DND-41 (cell line): ENCODE data around the gene BMP7.

ENCODE experiments used
- ATAC-seq: fragments of 200-7000 bp; cut with Tn5 transposase; 3 replicates; pipeline ENCODE4 v1.9.1; 2021; ENCODE audit warnings: low read depth; ENCODE audit not compliant: insufficient read depth
- DNase-seq: peaks from one replicate; pipeline ENCODE4 v3.0.0-alpha.2; 2020
- H2AFZ ChIP-seq: 2 replicates; pipeline ENCODE4 v1.6.0; 2012; ENCODE audit warnings: low read depth, low read length
- H3K27ac ChIP-seq: 2 replicates; pipeline ENCODE4 v1.5.1; 2012; ENCODE audit warnings: low read length, inconsistent platforms
- H3K27me3 ChIP-seq: fragments of 200-600 bp; sonication (generic); 2 replicates; pipeline ENCODE4 v1.6.0; 2012; ENCODE audit warnings: low read length, mild to moderate bottlenecking, inconsistent platforms; ENCODE audit not compliant: insufficient read depth, poor library complexity
- H3K36me3 ChIP-seq: 2 replicates; pipeline ENCODE4 v1.5.1; 2012; ENCODE audit warnings: low read length, inconsistent platforms; ENCODE audit not compliant: insufficient read depth
- H3K4me1 ChIP-seq: 2 replicates; pipeline ENCODE4 v1.5.1; 2012; ENCODE audit warnings: mild to moderate bottlenecking, low read length; ENCODE audit not compliant: insufficient read depth
- H3K4me2 ChIP-seq: 2 replicates; pipeline ENCODE4 v1.6.0; 2012; ENCODE audit warnings: mild to moderate bottlenecking, moderate library complexity, low read length, inconsistent platforms; ENCODE audit not compliant: insufficient read depth
- H3K4me3 ChIP-seq, 2 experiments: fragments of 200-600 bp in 1 of 2; shearing (Covaris generic) in 1 of 2; 2 replicates each; pipeline ENCODE4 v1.5.1; 2012 to 2016; ENCODE audit warnings: inconsistent platforms in 2 of 2, low read length in 2 of 2, mild to moderate bottlenecking in 2 of 2, low read depth in 1 of 2, moderate library complexity in 1 of 2
- H3K79me2 ChIP-seq: 2 replicates; pipeline ENCODE4 v1.6.0; 2012; ENCODE audit warnings: low read length, inconsistent platforms; ENCODE audit not compliant: insufficient read depth
- H3K9ac ChIP-seq: 2 replicates; pipeline ENCODE4 v1.6.0; 2012; ENCODE audit warnings: low read depth, mild to moderate bottlenecking, inconsistent platforms, low read length, moderate library complexity
- H3K9me3 ChIP-seq: 2 replicates; pipeline ENCODE4 v1.5.1; 2012; ENCODE audit warnings: low read length, moderate library complexity, mild to moderate bottlenecking, inconsistent platforms; ENCODE audit not compliant: insufficient read depth, severe bottlenecking
- H4K20me1 ChIP-seq: 2 replicates; pipeline ENCODE4 v1.6.0; 2012; ENCODE audit warnings: low read length; ENCODE audit not compliant: insufficient read depth
- EZH2 ChIP-seq: IDR thresholded peaks from 3 replicates; pipeline ENCODE4 v1.6.1; 2012; ENCODE audit warnings: borderline replicate concordance, low read depth, mild to moderate bottlenecking, moderate library complexity, low read length, inconsistent platforms; ENCODE audit not compliant: severe bottlenecking
- TF ChIP-seq, protein P1 (sequence below): IDR thresholded peaks from 2 replicates; pipeline ENCODE4 v1.5.1; 2012; ENCODE audit warnings: borderline replicate concordance, low read length, moderate library complexity, mild to moderate bottlenecking; ENCODE audit not compliant: poor library complexity, severe bottlenecking; ENCODE audit errors: extremely low read depth

BMP7 gene

GRCh38 chr20:57249772-57250171, 16.7 kb downstream of the BMP7 start:
- Histone ChIP-seq H4K20me1 (no peaks in the 10 kb centered on the region), H3K4me1 (peaks cover 47% of the 10 kb centered on the region), H3K4me2 (peak overlapping the region; percentile 96), H3K27ac (peak overlapping the region; percentile 60), H3K36me3 (no peaks in the 10 kb centered on the region), H3K27me3 (no peaks in the 10 kb centered on the region), H3K9me3 (no peaks in the 10 kb centered on the region), H3K4me3 (peak overlapping the region in 1 of 2 experiments; percentile 23; a peak in 1 of 4 replicates), H3K9ac (no peak overlapping the region), H3K79me2 (no peaks in the 10 kb centered on the region), H2AFZ (peak overlapping the region; percentile 29; the same call in 1 of the 2 replicates)
- ATAC-seq (no peak), DNase-seq (no peak)
- TF ChIP-seq, protein P1, sequence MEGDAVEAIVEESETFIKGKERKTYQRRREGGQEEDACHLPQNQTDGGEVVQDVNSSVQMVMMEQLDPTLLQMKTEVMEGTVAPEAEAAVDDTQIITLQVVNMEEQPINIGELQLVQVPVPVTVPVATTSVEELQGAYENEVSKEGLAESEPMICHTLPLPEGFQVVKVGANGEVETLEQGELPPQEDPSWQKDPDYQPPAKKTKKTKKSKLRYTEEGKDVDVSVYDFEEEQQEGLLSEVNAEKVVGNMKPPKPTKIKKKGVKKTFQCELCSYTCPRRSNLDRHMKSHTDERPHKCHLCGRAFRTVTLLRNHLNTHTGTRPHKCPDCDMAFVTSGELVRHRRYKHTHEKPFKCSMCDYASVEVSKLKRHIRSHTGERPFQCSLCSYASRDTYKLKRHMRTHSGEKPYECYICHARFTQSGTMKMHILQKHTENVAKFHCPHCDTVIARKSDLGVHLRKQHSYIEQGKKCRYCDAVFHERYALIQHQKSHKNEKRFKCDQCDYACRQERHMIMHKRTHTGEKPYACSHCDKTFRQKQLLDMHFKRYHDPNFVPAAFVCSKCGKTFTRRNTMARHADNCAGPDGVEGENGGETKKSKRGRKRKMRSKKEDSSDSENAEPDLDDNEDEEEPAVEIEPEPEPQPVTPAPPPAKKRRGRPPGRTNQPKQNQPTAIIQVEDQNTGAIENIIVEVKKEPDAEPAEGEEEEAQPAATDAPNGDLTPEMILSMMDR = no peak
- TF ChIP-seq EZH2 = no peak

DNA sequence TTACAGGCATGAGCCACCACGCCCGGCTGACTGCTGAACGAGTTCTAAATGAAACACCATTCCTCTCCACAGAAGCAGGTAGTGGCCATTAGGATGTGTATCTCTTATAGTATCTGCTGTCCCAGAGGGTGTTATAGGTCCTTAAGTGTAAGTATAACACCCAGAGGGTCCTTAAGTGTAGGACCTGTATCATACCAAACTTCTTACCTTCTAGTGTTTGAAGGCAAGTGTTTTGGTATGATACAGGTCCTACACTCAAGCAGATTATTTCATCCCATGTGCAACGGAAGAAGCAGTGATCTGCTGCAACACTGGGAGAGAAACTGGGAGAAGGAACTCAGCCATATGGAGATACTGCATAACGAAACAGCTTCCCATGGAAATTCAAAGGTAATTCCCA, 17.4 kb downstream of the BMP7 start:
- Histone ChIP-seq H2AFZ (no peak overlapping the region), H3K4me2 (no peak overlapping the region), H3K4me1 (peaks cover 47% of the 10 kb centered on the region), H3K9me3 (no peaks in the 10 kb centered on the region), H3K36me3 (no peaks in the 10 kb centered on the region), H3K27ac (no peak overlapping the region), H4K20me1 (no peaks in the 10 kb centered on the region), H3K9ac (no peak overlapping the region), H3K27me3 (no peaks in the 10 kb centered on the region), H3K4me3 (no peak overlapping the region), H3K79me2 (no peaks in the 10 kb centered on the region)
- TF ChIP-seq, protein P1 = no peak
- TF ChIP-seq EZH2 = no peak
- DNase-seq (no peak), ATAC-seq (no peak)

DNA sequence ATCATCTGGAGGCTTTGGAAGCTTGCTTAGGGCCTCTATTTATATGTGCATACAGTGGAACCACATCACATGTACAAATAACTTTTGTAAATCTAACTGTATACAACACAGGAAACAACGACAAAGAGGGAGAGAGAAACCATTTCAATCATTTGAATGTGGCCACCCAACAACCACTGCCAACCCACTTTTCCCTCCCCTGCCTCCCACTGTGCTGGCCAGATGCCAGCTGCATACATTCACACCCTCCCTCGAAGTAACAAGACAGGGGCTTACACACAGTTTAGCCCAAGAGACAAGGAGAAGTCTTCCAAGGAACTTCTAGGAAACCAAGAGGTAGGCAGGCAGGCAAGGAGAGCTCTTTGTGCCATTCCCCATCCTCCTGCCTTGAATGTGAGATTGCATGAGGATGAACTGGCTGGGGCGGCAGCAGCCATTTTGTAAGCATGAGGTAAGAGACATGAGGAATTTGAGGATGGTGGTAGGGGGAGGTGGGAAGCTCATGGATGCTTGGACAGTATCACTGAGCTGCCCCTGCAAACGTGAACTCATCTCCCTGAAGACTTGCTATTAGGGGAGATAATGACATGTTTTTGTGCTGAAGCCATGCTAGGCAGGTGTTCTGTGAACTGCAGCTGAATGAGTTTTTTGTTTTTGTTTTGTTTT, 18.2 kb downstream of the BMP7 start:
- Histone ChIP-seq H3K4me1 (peaks cover 47% of the 10 kb centered on the region), H3K36me3 (no peaks in the 10 kb centered on the region), H3K4me2 (no peak overlapping the region), H3K4me3 (no peak overlapping the region), H3K9ac (no peak overlapping the region), H3K79me2 (no peaks in the 10 kb centered on the region), H3K27ac (peak overlapping the region; percentile 9; the same call in 1 of the 2 replicates), H4K20me1 (no peaks in the 10 kb centered on the region), H3K27me3 (no peaks in the 10 kb centered on the region), H2AFZ (0 out of 2 replicates have a peak overlapping the region, but pooled peaks have one; percentile 0), H3K9me3 (no peaks in the 10 kb centered on the region)
- peak; percentile 65 for DNase-seq
- TF ChIP-seq, protein P1 = no peak
- no peak for TF ChIP-seq EZH2
- no peak for ATAC-seq
